Transverse colon (tissue), 4 donors: ENCODE results near the gene BAZ2B. TPM values are rescaled to one million over a fixed set of nuclear protein-coding genes. Genes with fewer than 3 reads are reported as not detected.

Experiments
- DNase-seq: peaks from one replicate; pipeline ENCODE4 v3.0.0-alpha.2; 2019
- H3K27ac ChIP-seq, 4 donors: fragments of 200-600 bp; sonication (generic); 2 replicates each; pipeline ENCODE4 v1.5.1; 2016 to 2018; ENCODE audit warnings: inconsistent platforms in 4 of 4
- H3K27me3 ChIP-seq: fragments of 200-600 bp; sonication (generic); 2 replicates; pipeline ENCODE4 v1.5.1; 2017; ENCODE audit warnings: inconsistent platforms
- H3K36me3 ChIP-seq, 4 donors: fragments of 200-600 bp; sonication (generic); 2 replicates each; pipeline ENCODE4 v1.5.1; 2017 to 2019; ENCODE audit warnings: inconsistent platforms in 4 of 4
- H3K4me1 ChIP-seq, 4 donors: fragments of 200-600 bp; sonication (generic); 2 replicates each; pipeline ENCODE4 v1.5.1; 2017 to 2020; ENCODE audit warnings: inconsistent platforms in 4 of 4
- H3K4me3 ChIP-seq, 4 donors: fragments of 200-600 bp; sonication (generic); 1 replicate in 1 of 4; 2 replicates in 3 of 4; pipeline versions ENCODE4 v1.5.1 to v1.6.1; 2017 to 2019; ENCODE audit warnings: inconsistent platforms in 4 of 4
- H3K9me3 ChIP-seq, 2 donors: fragments of 200-600 bp; sonication (generic); 2 replicates each; pipeline ENCODE4 v1.5.1; 2017 to 2019; ENCODE audit warnings: inconsistent platforms in 2 of 2
- CTCF ChIP-seq, 5 experiments: fragments of 200-600 bp in 3 of 5; fragments of 450-650 bp in 2 of 5; sonication (generic) in 3 of 5; IDR thresholded peaks; 1 replicate in 2 of 5; 2 replicates in 3 of 5; pipeline ENCODE4 v1.5.1; 2016 to 2017; ENCODE audit warnings: antibody characterized with exemption in 5 of 5, inconsistent platforms in 3 of 5, mild to moderate bottlenecking in 2 of 5, moderate library complexity in 1 of 5
- EP300 ChIP-seq: sonication (generic); formaldehyde crosslinking; IDR thresholded peaks from one replicate; pipeline ENCODE4 v1.6.1; 2017; ENCODE audit warnings: antibody characterized with exemption, low read depth
- POLR2A ChIP-seq: fragments of 450-650 bp; IDR thresholded peaks from one replicate; pipeline ENCODE4 v1.6.1; 2016; ENCODE audit warnings: antibody characterized with exemption, mild to moderate bottlenecking, moderate library complexity
- POLR2AphosphoS5 ChIP-seq, 3 donors: sonication (generic); formaldehyde crosslinking; IDR thresholded peaks; one replicate each; pipeline ENCODE4 v1.6.1; 2016; ENCODE audit warnings: antibody characterized with exemption in 3 of 3
- WGBS, 2 donors: methylation state at CpG; one replicate each; pipeline ENCODE4 v1.1.5; 2018; ENCODE audit warnings: low coverage in 1 of 2; 5-methylcytosine and 5-hydroxymethylcytosine counted together
- in situ Hi-C, 4 donors: fragments of 200-750 bp; cut with MboI; loops; one replicate each; pipeline versions ENCODE4 v1.15.0 to v1.15.1; 2017; ENCODE audit warnings: low sequenced_read_pairs in 3 of 4, low pct_ligation_motif_present in 1 of 4, low pct_unique_long_range_greater_than_20kb in 1 of 4
- intact Hi-C: fragments of 100-400 bp; cut with DNase I; formaldehyde crosslinking; loops from one replicate; pipeline ENCODE4 v1.15.1; 2023; ENCODE audit warnings: low total_unique reads
- total RNA-seq, 4 donors: library from RNA; depleted of rRNA; stranded (reverse); fragments of >200 nt; gene quantifications; one replicate each; pipeline ENCODE4 v1.1.0, GENCODE V29; 2016

Gene BAZ2B
- total RNA-seq, 4 donors from 2014 or later, result 42.3 to 104 (median 81.3) TPM

GRCh38 chr2:159609811-159610549 lies 6.4 kb downstream of the BAZ2B start:
- 41 to 56% methylated on average over 4 of the region's 4 CpGs for WGBS, 2 donors
- no peaks in the 10 kb centered on the region for H3K9me3 ChIP-seq
- peak overlapping the region; percentile 53 to 99 (median 98) for H3K27ac ChIP-seq
- TF ChIP-seq CTCF (IDR thresholded peaks at IDR 0.05) (no peak), POLR2AphosphoS5 (IDR thresholded peaks at IDR 0.05) (peak in 1 of 3 donors; percentile 7), EP300 (no peak), POLR2A (no peak)
- no peaks in the 10 kb centered on the region for H3K36me3 ChIP-seq
- H3K27me3 ChIP-seq, result no peaks in the 10 kb centered on the region
- no peak for DNase-seq
- peaks cover 31 to 87% (median 58%) of the 10 kb centered on the region in 4 donors for H3K4me1 ChIP-seq
- in situ Hi-C loops, result no loop called here
- intact Hi-C loops, result no loop called here
- no peak overlapping the region for H3K4me3 ChIP-seq

- intact Hi-C loops (no loop called here), in situ Hi-C loops (no loop called here)
- no peak for DNase-seq
- Histone ChIP-seq H3K27me3 (no peaks in the 10 kb centered on the region), H3K9me3 (no peaks in the 10 kb centered on the region), H3K4me1 (peaks cover 32 to 87% (median 59%) of the 10 kb centered on the region in 4 donors), H3K4me3 (no peak overlapping the region), H3K36me3 (no peaks in the 10 kb centered on the region), H3K27ac (peak overlapping the region in 3 of 4 donors; percentile 97 to 99 (median 98))
- TF ChIP-seq POLR2A (no peak), POLR2AphosphoS5 (IDR thresholded peaks at IDR 0.05) (no peak), CTCF (IDR thresholded peaks at IDR 0.05) (no peak), EP300 (no peak)
- 61 to 100% methylated on average over 1 of the region's 1 CpG for WGBS, 2 donors
Observed at GRCh38 chr2:159608723-159609308, 7.5 kb downstream of the BAZ2B start.

- H3K27me3 ChIP-seq, result no peaks in the 10 kb centered on the region
- TF ChIP-seq CTCF (IDR thresholded peaks at IDR 0.05) (no peak), POLR2A (no peak), POLR2AphosphoS5 (IDR thresholded peaks at IDR 0.05) (no peak), EP300 (no peak)
- H3K9me3 ChIP-seq, result no peaks in the 10 kb centered on the region
- H3K27ac ChIP-seq, result peak overlapping the region in 1 of 4 donors; percentile 83
- H3K4me3 ChIP-seq, result no peak overlapping the region
- intact Hi-C loops (no loop called here), in situ Hi-C loops (no loop called here)
- no peak for DNase-seq
- peaks cover 32 to 82% (median 59%) of the 10 kb centered on the region in 4 donors for H3K4me1 ChIP-seq
- 80 to 93% methylated on average over 3 to 6 of the region's 6 CpGs for WGBS, 2 donors
- no peaks in the 10 kb centered on the region for H3K36me3 ChIP-seq
Observed at GRCh38 chr2:159608108-159608507, 8.2 kb downstream of the BAZ2B start.

GRCh38 chr2:159606287-159606686 lies 10.1 kb downstream of the BAZ2B start:
- H3K4me1 ChIP-seq, result peaks cover 25 to 76% (median 53%) of the 10 kb centered on the region in 4 donors
- 16 to 29% methylated on average over 2 of the region's 2 CpGs for WGBS, 2 donors
- peak overlapping the region; percentile 76 to 83 (median 80) for H3K27ac ChIP-seq
- no peak for DNase-seq
- no peak overlapping the region for H3K4me3 ChIP-seq
- intact Hi-C loops (no loop called here), in situ Hi-C loops (no loop called here)
- H3K9me3 ChIP-seq, result no peaks in the 10 kb centered on the region
- no peak for TF ChIP-seq POLR2A
- TF ChIP-seq EP300, result no peak
- TF ChIP-seq POLR2AphosphoS5 (IDR thresholded peaks at IDR 0.05), result no peak
- H3K27me3 ChIP-seq, result no peaks in the 10 kb centered on the region
- H3K36me3 ChIP-seq, result no peaks in the 10 kb centered on the region
